ENCODE results near the gene ADGRD2.

GRCh38 chr9:124449381-124450151, 685 bp upstream of the ADGRD2 start:
- no peak for TF ChIP-seq FOXM1 (IDR thresholded peaks at IDR 0.05; ENCODE audit: borderline replicate concordance)
- TF ChIP-seq SP1 (IDR thresholded peaks at IDR 0.05): no peak
- TF ChIP-seq FOXK2 (IDR thresholded peaks at IDR 0.05): no peak
- no peak for TF ChIP-seq SUZ12 (IDR thresholded peaks at IDR 0.05)
- TF ChIP-seq CTBP1 (IDR thresholded peaks at IDR 0.05; ENCODE audit: borderline replicate concordance): no peak
- no peak for TF ChIP-seq FOXA1 (IDR thresholded peaks at IDR 0.05)
- no peak for TF ChIP-seq BHLHE40 (IDR thresholded peaks at IDR 0.05; ENCODE audit: borderline replicate concordance)
- no peak for TF ChIP-seq LEF1 (IDR thresholded peaks at IDR 0.05; ENCODE audit: borderline replicate concordance)
- no peak for TF ChIP-seq ARNT (IDR thresholded peaks at IDR 0.05)
- TF ChIP-seq NFRKB (IDR thresholded peaks at IDR 0.05): no peak
- no peak for TF ChIP-seq TARDBP (IDR thresholded peaks at IDR 0.05)
- TF ChIP-seq HDGF (IDR thresholded peaks at IDR 0.05; ENCODE audit: borderline replicate concordance): no peak
- TF ChIP-seq L3MBTL2 (conservative IDR thresholded peaks at IDR 0.05): no peak
- no peak for TF ChIP-seq ZNF384 (IDR thresholded peaks at IDR 0.05)
